Osteoblast (primary cell): Measurements from ENCODE around the gene OTOG. TPM values are rescaled to one million over a fixed set of nuclear protein-coding genes. Genes with fewer than 3 reads are reported as not detected.
A peak's percentile ranks its signal among the peaks of the same experiment; 100 is the strongest.

Experiments
- DNase-seq: peaks from one replicate; pipeline ENCODE4 v3.0.0; 2011; ENCODE audit warnings: low spot score, mixed read lengths; ENCODE audit not compliant: insufficient read length; ENCODE audit errors: missing footprints
- H2AFZ ChIP-seq: 2 replicates; pipeline ENCODE4 v1.6.0; 2011; ENCODE audit warnings: mild to moderate bottlenecking, low read length
- H3K27ac ChIP-seq: 2 replicates; pipeline ENCODE4 v1.5.1; 2011; ENCODE audit warnings: mild to moderate bottlenecking, low read depth, low read length, moderate library complexity
- H3K27me3 ChIP-seq: 2 replicates; pipeline ENCODE4 v1.6.0; 2012; ENCODE audit warnings: mild to moderate bottlenecking, control low read depth, inconsistent platforms, low read length, moderate library complexity; ENCODE audit not compliant: insufficient read depth
- H3K36me3 ChIP-seq: 2 replicates; pipeline ENCODE4 v1.5.1; 2011; ENCODE audit warnings: mild to moderate bottlenecking, low read length, control low read depth, moderate library complexity; ENCODE audit not compliant: insufficient read depth
- H3K4me1 ChIP-seq: 2 replicates; pipeline ENCODE4 v1.5.1; 2011; ENCODE audit warnings: mild to moderate bottlenecking, low read length, control low read depth, moderate library complexity; ENCODE audit not compliant: insufficient read depth
- H3K4me2 ChIP-seq: 2 replicates; pipeline ENCODE4 v1.6.0; 2011; ENCODE audit warnings: mild to moderate bottlenecking, low read length; ENCODE audit not compliant: insufficient read depth
- H3K4me3 ChIP-seq: fragments of 200-600 bp; sonication (generic); 3 replicates; pipeline ENCODE4 v1.5.1; 2012; ENCODE audit warnings: mild to moderate bottlenecking, low read length, inconsistent platforms; ENCODE audit not compliant: insufficient read depth
- H3K79me2 ChIP-seq: 2 replicates; pipeline ENCODE4 v1.6.0; 2012; ENCODE audit warnings: mild to moderate bottlenecking, low read length, control low read depth, inconsistent platforms; ENCODE audit not compliant: insufficient read depth
- H3K9me3 ChIP-seq: 2 replicates; pipeline ENCODE4 v1.5.1; 2011; ENCODE audit warnings: low read depth, low read length, control low read depth
- H4K20me1 ChIP-seq: 2 replicates; pipeline ENCODE4 v1.6.0; 2012; ENCODE audit warnings: mild to moderate bottlenecking, low read length, control low read depth; ENCODE audit not compliant: insufficient read depth
- CTCF ChIP-seq: IDR thresholded peaks from 2 replicates; pipeline ENCODE4 v1.5.1; 2011; ENCODE audit warnings: mild to moderate bottlenecking, low read depth, low read length, moderate library complexity; ENCODE audit errors: extremely low read depth
- total RNA-seq: library from RNA; depleted of rRNA; stranded (reverse); fragments of >200 nt; gene quantifications from 2 replicates; pipeline ENCODE4 v1.2.3, GENCODE V29; 2012

OTOG gene
- total RNA-seq, 1 donor: not detected

- DNase-seq: peak; percentile 53
- H3K79me2 ChIP-seq: no peaks in the 10 kb centered on the region
- H3K27me3 ChIP-seq: peaks cover 13% of the 10 kb centered on the region
Observed at GRCh38 chr11:17571431-17572358, 24.6 kb downstream of the OTOG start.

GRCh38 chr11:17572359-17572690 lies 25.3 kb downstream of the OTOG start:
- H3K27me3 ChIP-seq: peaks cover 9% of the 10 kb centered on the region

More at GRCh38 chr11:17571431-17572358, 24.6 kb downstream of the OTOG start:
- H2AFZ ChIP-seq: no peak overlapping the region
- no peaks in the 10 kb centered on the region for H3K4me1 ChIP-seq
- no peaks in the 10 kb centered on the region for H3K9me3 ChIP-seq
- no peak for TF ChIP-seq CTCF
- no peaks in the 10 kb centered on the region for H4K20me1 ChIP-seq
- H3K27ac ChIP-seq: no peak overlapping the region
- no peak overlapping the region for H3K4me2 ChIP-seq
- H3K36me3 ChIP-seq: no peaks in the 10 kb centered on the region
- no peak overlapping the region for H3K4me3 ChIP-seq

DNA sequence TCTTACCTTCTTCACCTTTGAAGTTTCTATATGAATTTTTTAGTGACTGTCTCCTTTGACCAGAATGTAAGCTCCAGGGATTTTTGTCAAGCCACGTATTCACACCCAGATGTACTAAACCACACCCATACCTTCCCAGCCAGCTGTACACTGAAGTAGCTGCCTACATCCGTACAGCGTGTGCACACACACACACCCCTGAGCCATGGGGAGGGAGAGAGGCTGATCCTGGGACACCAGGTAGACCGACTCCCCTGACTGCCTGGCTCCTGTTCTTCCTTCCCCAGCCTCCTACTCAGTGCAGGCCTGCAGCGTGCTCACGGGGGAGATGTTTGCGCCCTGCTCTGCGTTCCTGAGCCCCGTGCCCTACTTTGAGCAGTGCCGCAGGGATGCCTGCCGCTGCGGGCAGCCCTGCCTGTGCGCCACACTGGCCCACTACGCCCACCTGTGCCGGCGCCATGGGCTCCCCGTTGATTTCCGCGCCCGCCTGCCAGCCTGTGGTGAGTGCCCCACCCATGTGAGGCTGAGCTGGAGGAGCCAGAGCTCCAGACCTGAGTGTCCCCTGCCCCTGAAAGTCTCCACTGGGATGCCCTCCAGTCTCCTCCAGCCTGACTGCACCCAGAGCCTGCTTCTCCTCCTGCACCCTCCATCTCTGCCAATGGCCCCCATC lies 25.9 kb downstream of the OTOG start:
- Histone ChIP-seq H3K36me3 (no peaks in the 10 kb centered on the region), H3K27ac (no peak overlapping the region), H3K4me1 (no peaks in the 10 kb centered on the region), H3K4me2 (no peak overlapping the region), H3K27me3 (peaks cover 9% of the 10 kb centered on the region), H3K79me2 (no peaks in the 10 kb centered on the region), H4K20me1 (no peaks in the 10 kb centered on the region), H3K4me3 (no peak overlapping the region), H2AFZ (no peak overlapping the region), H3K9me3 (no peaks in the 10 kb centered on the region)
- no peak for TF ChIP-seq CTCF
- DNase-seq: peak; percentile 53

More at GRCh38 chr11:17572359-17572690, 25.3 kb downstream of the OTOG start:
- Histone ChIP-seq H3K4me1 (no peaks in the 10 kb centered on the region), H3K4me3 (no peak overlapping the region), H3K27ac (no peak overlapping the region), H3K9me3 (no peaks in the 10 kb centered on the region), H3K36me3 (no peaks in the 10 kb centered on the region), H4K20me1 (no peaks in the 10 kb centered on the region), H2AFZ (no peak overlapping the region), H3K79me2 (no peaks in the 10 kb centered on the region), H3K4me2 (no peak overlapping the region)
- DNase-seq: no peak
- no peak for TF ChIP-seq CTCF

- H3K27me3 ChIP-seq: peaks cover 9% of the 10 kb centered on the region
- no peak overlapping the region for H3K4me3 ChIP-seq
- no peak overlapping the region for H3K4me2 ChIP-seq
- H3K9me3 ChIP-seq: no peaks in the 10 kb centered on the region
- no peaks in the 10 kb centered on the region for H4K20me1 ChIP-seq
- no peak overlapping the region for H2AFZ ChIP-seq
- peak; percentile 29 for DNase-seq
- H3K27ac ChIP-seq: no peak overlapping the region
- no peaks in the 10 kb centered on the region for H3K36me3 ChIP-seq
- no peaks in the 10 kb centered on the region for H3K79me2 ChIP-seq
- no peaks in the 10 kb centered on the region for H3K4me1 ChIP-seq
- TF ChIP-seq CTCF: no peak
Observed at GRCh38 chr11:17573526-17573925, 26.5 kb downstream of the OTOG start.
